Stimulated activated CD8-positive, alpha-beta memory T cell treated with anti-CD3 and anti-CD28 coated beads, Interleukin-12 subunit alpha, Interleukin-12 subunit beta, amount 100 ng/mL, for 24 hours (primary cell): ENCODE measurements around the gene ZSCAN4.

Experiments used
- DNase-seq: peaks from one replicate; pipeline ENCODE4 v3.0.0-alpha.2; 2020; ENCODE audit errors: extremely low read depth

Gene ZSCAN4, protein sequence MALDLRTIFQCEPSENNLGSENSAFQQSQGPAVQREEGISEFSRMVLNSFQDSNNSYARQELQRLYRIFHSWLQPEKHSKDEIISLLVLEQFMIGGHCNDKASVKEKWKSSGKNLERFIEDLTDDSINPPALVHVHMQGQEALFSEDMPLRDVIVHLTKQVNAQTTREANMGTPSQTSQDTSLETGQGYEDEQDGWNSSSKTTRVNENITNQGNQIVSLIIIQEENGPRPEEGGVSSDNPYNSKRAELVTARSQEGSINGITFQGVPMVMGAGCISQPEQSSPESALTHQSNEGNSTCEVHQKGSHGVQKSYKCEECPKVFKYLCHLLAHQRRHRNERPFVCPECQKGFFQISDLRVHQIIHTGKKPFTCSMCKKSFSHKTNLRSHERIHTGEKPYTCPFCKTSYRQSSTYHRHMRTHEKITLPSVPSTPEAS

DNA sequence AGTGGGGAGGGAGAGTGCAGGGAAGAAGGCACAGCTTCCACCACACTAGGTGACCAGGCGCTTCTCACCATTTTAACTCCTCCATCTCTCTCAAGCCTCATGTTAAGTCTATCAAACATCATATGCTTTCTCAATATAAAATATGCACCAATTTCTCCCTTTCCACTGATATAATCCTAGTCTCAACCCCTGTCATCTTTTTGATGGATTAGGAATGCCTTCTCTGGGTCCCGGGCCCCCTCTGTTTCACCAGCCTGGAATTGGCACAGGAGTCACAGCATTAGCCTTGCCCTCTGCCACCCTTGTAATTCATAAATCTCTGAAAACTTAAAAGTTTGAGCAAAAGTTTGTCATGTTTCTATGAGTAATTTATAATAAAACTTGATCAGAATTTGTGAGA, at the start of gene ZSCAN4:
Gene ZSCAN4, plus strand, starts transcription at position 301 of the 400 bp plus-strand sequence. CDS start 7,211 bp downstream, outside the sequence.
- no peak for DNase-seq

DNA sequence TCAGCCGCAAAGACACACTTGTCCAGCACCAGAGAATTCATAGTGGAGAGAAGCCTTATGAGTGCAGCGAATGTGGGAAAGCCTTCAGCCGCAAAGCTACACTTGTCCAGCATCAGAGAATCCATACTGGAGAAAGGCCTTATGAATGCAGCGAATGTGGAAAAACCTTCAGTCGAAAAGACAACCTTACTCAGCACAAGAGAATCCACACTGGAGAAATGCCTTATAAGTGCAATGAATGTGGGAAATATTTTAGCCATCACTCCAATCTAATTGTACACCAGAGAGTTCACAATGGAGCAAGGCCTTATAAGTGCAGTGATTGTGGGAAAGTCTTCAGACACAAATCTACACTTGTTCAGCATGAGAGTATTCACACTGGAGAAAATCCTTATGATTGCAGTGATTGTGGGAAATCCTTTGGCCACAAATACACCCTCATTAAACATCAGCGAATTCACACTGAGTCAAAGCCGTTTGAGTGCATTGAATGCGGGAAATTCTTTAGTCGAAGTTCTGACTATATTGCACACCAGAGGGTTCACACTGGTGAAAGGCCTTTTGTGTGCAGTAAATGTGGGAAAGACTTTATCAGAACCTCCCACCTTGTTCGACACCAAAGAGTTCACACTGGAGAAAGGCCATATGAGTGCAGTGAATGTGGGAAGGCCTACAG, 47.9 kb upstream of the ZSCAN4 start:
- DNase-seq: no peak

DNA sequence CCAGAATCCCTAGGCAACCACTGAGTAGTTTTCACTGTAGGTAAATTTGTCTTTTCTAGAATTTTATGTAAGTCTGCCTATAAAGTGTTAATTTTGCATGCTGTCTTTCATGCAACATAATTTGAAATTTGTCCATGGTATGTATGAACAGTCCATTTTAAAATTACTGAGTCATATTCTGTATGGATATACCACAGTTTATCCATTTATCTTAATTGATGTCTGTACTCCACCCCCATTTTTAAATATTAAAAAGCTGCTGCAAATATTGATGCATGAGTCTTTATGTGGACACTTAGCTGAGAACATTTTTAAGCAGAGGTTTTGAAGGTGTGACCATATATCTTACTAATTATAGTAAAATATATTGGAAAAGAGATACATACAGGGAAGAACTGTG, 45.6 kb upstream of the ZSCAN4 start:
- no peak for DNase-seq

DNA sequence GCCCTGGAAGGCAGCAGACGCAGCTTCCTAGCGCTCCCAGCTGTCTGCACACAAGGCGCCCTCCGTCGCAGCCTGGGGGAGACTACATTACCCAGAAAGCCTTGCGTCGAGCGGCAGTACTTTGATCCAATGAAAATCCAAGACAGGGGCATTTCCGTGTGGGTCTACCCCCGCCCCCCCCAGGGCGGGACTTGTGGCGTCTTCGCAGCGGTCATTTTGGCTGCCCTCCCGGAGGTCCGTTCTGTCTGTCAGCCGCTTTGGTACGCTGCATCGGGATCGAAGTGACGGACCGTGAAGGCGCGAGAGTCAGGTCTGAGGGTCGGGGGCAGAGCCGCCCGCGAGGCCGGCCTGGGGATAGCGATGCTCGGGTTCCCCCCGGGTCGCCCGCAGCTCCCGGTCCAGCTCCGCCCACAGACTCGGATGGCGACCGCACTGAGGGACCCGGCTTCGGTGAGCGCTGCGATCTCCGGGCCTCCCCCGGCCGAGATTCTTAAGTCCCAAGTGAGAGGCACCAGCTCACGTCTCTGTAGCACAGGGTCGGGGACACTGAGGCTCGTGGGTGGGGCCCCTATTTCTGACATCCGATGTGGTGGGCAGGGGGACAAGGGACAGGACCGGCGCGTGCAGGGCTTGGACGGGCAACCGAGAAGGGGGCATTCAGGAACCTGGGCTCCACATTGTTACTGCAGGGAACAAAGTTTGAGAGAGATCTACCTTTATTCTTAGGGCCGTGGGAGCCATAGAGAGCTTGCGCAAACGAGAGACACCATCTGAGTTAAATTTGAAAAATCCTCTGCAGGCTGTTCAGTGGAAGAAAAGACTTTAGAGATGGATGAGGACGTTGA, 35.5 kb upstream of the ZSCAN4 start, which contains the start of gene ZNF211:
Gene ZNF211, plus strand, starts transcription at position 182 of the 845 bp plus-strand sequence. Its CDS starts 179 bp downstream, at position 361.
- peak; percentile 74 for DNase-seq

DNA sequence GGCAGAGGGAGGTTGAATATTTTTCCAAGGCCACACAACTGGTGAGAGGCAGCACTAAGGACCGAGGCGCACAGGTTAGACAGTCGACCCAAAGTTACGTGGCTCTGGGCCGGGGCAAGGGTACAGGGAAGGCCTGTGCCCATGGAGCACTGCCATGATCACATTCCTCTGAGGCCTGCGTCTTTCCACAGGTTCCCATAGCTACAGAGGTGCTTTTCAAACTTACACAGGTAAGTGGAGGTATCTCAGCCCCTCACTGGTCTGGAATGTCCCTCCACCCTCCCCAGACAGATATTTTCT, 35.0 kb upstream of the ZSCAN4 start:
- no peak for DNase-seq

DNA sequence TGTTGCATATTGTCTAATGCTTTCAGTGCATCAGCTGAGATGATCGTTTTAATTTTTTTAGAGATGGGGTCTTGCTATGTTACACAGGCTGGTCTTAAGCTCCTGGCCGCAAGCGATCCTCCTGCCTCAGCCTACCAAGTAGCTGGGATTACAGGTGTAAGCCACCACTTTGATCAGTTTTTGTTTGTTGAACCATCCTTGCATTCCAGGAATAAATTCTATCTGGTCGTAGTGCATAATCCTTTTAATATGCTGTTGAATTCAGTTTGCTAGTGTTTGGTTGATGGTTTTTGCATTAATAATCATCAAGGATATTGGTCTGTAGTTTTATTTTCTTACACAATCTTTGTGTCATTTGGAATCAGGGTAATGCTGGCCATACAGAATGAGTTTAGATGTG, 31.4 kb upstream of the ZSCAN4 start:
- DNase-seq: no peak

DNA sequence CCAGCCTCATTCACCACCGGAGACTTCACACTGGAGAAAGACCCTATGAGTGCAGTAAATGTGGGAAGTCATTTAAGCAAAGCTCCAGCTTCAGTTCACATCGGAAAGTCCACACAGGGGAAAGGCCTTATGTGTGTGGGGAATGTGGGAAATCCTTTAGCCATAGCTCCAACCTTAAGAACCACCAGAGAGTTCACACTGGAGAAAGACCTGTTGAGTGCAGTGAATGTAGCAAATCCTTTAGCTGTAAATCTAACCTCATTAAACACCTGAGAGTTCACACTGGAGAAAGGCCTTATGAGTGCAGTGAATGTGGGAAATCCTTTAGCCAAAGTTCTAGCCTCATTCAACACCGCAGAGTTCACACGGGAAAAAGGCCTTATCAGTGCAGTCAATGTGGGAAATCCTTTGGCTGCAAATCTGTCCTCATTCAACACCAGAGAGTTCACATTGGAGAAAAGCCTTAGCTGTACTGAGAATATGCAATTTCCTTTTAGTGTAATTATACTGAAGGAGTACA, 27.0 kb upstream of the ZSCAN4 start:
- no peak for DNase-seq

DNA sequence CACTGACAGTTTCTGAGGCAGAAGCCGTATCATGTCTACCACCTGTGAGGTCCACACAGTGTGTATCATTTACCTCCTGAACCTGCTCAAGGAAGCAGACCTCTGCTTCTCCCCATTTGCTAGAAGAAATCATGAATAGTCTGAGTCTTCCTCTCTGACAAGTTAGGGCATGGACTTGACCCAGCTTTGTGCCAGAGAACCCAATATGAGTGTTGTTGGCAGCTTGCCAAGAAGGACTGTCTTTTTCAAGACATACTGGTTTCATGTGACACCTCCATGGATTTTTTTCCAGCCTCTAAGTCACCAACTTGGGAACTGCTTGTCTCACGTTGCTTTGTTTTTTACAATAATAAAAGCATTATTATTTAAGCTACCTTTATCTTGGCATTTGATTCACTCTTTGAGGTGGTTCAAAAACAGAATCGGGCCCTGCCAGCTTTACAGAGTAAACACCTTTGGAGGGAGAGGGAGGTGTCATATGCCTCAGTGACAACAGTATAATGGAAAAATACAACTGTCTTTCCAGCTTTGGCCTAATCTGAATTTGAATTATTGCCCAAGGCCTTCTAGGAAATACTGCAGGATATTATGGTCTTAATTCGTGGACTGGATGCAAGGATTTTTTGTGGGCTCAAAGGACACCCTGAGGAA, 26.2 kb upstream of the ZSCAN4 start:
- no peak for DNase-seq

DNA sequence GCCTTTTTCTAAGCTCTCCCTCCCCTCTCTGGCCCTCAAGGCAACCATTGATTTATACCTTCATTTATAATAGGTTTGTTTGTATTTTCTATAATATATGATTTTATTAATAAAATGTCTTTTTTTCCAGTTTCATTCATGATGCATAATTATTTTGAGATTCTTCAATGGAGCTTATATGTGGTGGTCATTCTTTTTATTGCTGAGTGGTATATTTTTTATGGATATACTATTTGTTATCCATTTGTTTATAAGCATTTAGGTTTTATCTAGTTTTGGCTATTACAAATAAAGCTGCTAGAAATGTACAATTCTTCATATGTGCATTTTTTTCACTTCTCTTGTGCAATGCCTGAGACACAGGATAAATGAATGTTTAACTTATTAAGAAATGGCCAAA, 25.0 kb upstream of the ZSCAN4 start:
- DNase-seq: no peak

DNA sequence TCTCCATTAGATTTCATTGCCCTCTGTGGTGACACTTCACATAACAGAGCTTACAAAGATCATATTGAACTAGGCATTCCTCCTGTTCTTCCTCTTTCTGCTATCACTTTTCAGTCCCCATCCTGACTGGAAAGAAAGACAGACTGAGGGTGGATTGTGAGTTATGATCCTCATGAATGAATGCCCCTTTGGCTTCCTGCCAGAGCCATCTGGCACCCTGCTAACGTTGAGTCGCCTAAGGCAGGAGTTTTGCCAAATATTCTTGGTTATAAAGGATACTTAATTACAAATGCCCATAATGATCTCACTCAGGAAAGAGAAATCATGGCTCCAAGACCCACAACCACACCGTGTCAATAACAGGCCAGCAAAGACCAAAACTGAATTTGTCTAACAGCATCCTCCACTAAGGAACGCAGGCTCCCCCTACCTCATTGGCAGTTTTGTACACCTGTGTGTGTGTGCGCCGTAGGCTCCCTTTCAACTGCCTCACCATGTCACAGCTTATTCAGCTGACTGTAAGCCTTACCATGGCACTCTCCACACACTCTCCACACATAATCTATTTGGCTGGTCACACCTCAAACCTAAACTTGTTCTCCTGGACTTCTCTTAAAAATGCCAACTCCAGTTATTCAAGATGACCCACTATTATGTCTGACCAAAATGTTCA, 20.3 kb upstream of the ZSCAN4 start:
- no peak for DNase-seq

DNA sequence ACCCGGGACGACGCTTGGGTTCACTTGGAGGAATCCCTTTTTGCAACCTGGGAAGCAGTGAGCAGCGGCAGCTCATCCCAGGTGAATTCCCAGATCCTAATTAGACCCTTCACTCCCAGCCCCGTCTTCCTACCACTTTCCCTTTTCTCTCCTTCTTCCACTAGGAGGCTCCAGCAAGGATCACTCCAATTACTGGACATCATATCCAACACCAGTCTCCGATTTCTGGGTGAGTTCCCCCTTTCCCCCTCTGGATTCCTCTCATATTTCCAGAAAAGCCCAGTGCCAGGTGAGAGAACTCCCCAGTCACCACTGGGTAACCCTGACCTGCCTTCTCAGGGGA, 17.1 kb upstream of the ZSCAN4 start:
- DNase-seq: no peak

DNA sequence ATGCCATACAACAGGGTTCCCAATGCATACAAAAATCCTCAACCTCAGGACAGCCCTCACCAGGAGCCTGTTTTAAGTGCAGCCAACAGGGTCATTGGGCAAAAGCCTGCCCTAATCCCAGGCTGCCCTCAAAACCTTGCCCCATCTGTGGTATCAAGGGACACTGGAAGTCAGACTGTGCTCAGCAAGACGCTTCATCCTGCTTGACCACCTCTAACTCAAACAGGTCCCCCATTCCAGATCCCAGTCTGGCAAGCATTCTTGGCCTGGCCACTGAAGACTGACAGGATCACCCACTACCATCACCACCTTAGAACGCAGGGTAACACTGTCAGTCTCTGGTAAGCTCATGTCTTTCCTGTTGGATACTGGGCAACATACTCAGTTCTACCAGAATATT, 15.0 kb upstream of the ZSCAN4 start:
- no peak for DNase-seq

DNA sequence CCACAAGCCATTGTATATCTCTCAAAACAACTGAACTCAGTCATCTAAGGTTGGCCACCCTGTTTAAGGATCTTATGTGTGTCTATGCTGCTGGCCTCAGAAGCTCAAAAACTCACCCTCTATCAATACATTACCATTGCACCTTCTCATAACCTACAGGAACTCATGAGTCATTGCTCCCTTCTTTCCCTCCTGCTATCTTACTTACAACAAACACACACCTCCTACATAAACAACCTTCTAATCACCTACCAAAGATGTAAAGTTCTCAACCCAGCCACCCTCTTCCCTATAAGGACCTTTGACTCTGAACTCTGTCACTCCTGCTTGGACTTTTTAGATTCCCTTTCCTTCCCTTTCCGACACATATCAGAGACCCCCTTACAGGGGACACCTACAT, 13.3 kb upstream of the ZSCAN4 start:
- DNase-seq: no peak

DNA sequence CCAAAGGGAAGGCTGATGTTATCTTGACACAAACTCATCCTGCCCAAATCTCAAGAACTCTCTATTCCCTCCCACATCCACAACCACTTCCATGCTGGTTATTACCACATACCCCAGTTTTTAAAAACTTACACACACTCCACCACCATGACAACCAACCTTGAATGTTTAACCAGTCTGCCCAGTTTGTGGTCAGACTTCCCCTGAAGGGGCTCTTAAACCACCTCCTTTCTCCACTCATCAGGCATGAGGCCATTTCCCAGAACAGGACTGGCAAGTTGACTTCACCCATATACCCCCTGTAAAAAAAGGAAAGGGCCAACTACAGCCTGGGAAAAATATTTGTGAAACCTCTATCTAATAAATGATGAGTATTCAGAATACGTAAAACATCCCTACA, 12.4 kb upstream of the ZSCAN4 start:
- DNase-seq: no peak

DNA sequence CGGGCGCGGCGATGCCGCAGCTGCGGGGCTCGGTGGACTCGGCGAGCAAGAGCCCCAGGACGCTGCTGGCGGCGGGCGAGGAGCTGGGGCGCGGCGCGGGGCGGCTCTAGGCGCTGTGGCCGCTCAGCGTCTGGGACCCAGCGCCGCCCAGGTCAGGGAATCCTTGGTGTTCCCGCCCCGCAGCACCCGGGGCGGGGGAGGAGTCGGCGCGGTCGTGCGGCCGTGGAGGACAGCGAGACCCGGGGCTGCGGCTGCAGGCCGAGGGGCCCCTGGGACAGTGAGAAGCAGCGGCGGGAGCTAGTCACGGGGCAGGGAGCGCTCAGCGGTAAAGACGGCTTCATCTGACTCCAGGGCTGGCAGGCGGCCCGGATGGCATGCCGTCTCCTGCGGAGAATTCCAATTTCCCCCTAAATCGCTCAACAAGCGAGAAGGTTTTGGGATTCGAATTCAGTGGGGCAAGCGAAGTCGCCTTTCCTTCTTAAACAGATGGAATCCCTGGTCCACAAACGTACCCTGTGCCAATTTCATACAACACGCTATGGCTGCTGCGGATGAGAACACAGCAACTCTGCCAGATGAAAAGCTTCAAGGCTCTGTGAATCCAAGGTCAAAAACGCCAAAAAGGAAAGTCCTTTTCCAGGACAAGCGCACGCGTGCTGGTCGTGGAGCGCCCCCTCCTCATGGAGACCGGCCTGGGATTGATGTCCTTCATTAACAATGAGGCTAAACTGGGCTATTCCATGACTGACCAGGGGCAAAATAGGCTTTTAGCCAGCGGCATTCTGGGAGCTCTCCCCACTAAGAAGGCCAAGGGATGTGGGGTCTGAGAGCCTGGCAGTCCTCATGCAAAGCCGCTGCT, 4.2 kb upstream of the ZSCAN4 start:
- no peak for DNase-seq

DNA sequence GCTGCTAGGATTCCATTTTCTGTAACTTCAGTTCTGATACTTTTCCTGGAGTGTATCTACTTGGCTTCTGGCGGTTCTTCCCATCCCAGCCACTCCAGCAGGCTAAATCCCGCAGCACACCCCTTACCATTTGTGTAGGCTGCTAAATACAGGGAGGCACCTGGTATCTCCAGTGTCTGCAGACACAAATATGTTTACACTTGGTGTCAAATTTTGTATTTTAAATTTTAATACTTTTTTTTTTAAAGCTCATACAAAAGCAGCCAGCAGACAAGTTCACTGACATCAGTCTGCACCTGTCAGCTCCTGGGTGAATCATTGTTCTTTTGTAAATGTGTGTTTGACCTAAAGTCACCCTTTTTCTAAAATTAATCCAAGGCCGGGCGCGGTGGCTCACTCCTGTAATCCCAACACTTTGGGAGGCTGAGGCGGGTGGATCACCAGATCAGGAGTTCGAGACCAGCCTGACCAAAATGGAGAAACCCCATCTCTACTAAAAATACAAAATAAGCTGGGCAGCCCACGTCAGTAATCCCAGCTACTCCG, 3.4 kb upstream of the ZSCAN4 start:
- DNase-seq: no peak

DNA sequence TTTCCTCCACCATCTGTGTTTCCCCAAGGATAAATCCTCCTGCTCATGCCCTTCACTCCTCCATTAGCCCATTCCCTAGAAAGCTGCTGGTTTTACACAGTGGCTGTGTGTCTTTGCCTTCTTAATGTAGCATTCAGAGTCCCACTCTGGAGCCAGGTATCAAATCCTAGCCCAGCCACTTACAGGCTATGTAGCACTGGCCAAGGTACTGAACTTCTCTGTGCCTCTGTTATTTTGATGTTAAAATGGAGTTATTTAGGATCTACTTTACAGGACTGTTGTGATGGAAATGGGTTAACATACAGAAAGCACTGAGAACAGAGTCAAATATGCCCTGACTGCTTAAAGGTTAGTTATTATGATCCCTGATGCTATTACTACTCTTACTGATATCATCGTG, 1.5 kb upstream of the ZSCAN4 start:
- no peak for DNase-seq

DNA sequence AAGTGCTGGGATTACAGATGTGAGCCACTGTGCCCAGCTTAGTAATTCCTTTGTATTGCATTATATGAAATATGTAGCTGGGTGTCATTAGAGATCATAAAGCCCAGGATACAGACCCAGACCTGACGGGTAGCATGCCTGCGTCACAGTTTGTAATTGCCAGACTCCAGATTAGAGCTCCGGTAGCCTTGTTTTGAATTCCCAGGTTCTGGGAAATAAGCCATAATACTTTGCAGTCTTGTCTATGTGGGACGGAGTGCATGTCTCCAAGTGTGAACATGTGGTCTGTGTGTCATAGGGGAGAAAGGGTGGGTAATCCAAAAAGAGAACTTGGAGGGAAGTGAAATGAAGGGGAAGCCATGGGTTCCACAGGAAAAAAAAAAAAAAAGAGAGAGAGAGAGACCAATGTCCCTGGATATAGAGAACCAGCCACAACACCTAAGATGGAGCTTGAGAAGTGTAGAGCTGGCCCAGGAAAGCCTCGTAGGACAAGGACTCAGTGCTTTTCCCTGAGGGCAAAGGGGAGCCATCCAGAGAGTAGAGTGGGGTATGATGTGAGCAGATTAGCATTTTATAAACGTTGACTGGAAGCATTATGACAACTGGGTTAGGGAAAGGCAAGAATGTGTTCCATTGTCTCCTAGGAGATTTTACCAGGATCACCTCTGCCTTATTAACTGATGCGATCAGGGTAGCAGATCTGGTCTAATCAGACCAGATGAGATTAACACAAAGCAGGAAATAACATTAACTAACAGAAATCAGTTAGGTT, 2.6 kb downstream of the ZSCAN4 start:
- DNase-seq: no peak

DNA sequence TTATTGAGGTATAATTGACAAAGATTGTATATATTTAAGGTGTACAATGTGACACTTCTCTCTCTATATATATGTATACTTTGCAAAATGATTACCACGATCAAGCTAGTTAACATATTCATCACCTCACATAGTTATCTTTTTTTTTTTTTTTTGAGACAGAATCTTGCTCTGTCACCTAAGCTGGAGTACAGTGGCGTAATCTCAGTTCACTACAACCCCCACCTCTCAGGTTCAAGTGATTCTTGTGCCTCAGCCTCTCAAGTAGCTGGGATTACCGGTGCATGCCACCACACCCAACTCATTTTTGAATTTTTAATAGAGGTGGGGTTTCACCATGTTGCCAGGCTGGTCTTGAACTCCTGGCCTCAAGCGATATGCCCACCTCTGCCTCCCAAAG, 3.7 kb downstream of the ZSCAN4 start:
- DNase-seq: no peak
